Chondrocyte (in vitro differentiated cells): ENCODE results near the gene WAPL. TPM values are rescaled to one million over a fixed set of nuclear protein-coding genes. Genes with fewer than 3 reads are reported as not detected.
"Not testable (repeated sequence)": the region's sequence is repeated elsewhere in the genome, so short reads cannot be mapped to it uniquely, and the experiment has no call there.

Experiments used
- DNase-seq: peaks from one replicate; pipeline ENCODE4 v3.0.0; 2021; ENCODE audit warnings: mixed read lengths, low spot score
- H3K27ac Mint-ChIP-seq: one replicate; pipeline ENCODE4 v1.8.0; 2021; ENCODE audit warnings: mild to moderate bottlenecking, moderate library complexity, mixed read lengths; ENCODE audit not compliant: unreplicated experiment
- H3K27me3 Mint-ChIP-seq: 2 replicates; pipeline ENCODE4 v1.8.0; 2021; ENCODE audit warnings: low read depth, mixed read lengths
- H3K36me3 Mint-ChIP-seq: 2 replicates; pipeline ENCODE4 v1.8.0; 2021; ENCODE audit warnings: low read depth, mixed read lengths
- H3K4me1 Mint-ChIP-seq: 2 replicates; pipeline ENCODE4 v1.8.0; 2021; ENCODE audit warnings: low read depth, mild to moderate bottlenecking, mixed read lengths
- H3K4me3 Mint-ChIP-seq: one replicate; pipeline ENCODE4 v1.8.0; 2021; ENCODE audit warnings: mild to moderate bottlenecking, moderate library complexity, mixed read lengths; ENCODE audit not compliant: unreplicated experiment
- H3K9me3 Mint-ChIP-seq: 2 replicates; pipeline ENCODE4 v1.8.0; 2021; ENCODE audit warnings: low read depth, mixed read lengths
- total RNA-seq: library from RNA; stranded (reverse); gene quantifications from 3 replicates; pipeline ENCODE4 v1.2.1, GENCODE V29; 2021
- TF ChIP-seq, protein P1 (sequence below): fragments of 200-600 bp; sonication (generic); IDR thresholded peaks from 2 replicates; pipeline ENCODE4 v1.5.0; 2021; ENCODE audit warnings: antibody characterized with exemption, mild to moderate bottlenecking, moderate library complexity

Gene WAPL
- total RNA-seq, 1 donor from 2014 or later: 29.1 TPM

GRCh38 chr10:86390337-86391120 lies 131.1 kb downstream of the WAPL start:
- Mint-ChIP-seq H3K36me3 (peaks cover 3% of the 10 kb centered on the region), H3K9me3 (no peaks in the 10 kb centered on the region), H3K4me1 (peaks cover 3% of the 10 kb centered on the region), H3K27me3 (peaks cover 26% of the 10 kb centered on the region), H3K27ac (no peak overlapping the region), H3K4me3 (no peak overlapping the region)
- DNase-seq: no peak
- TF ChIP-seq, protein P1, sequence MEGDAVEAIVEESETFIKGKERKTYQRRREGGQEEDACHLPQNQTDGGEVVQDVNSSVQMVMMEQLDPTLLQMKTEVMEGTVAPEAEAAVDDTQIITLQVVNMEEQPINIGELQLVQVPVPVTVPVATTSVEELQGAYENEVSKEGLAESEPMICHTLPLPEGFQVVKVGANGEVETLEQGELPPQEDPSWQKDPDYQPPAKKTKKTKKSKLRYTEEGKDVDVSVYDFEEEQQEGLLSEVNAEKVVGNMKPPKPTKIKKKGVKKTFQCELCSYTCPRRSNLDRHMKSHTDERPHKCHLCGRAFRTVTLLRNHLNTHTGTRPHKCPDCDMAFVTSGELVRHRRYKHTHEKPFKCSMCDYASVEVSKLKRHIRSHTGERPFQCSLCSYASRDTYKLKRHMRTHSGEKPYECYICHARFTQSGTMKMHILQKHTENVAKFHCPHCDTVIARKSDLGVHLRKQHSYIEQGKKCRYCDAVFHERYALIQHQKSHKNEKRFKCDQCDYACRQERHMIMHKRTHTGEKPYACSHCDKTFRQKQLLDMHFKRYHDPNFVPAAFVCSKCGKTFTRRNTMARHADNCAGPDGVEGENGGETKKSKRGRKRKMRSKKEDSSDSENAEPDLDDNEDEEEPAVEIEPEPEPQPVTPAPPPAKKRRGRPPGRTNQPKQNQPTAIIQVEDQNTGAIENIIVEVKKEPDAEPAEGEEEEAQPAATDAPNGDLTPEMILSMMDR: no peak

DNA sequence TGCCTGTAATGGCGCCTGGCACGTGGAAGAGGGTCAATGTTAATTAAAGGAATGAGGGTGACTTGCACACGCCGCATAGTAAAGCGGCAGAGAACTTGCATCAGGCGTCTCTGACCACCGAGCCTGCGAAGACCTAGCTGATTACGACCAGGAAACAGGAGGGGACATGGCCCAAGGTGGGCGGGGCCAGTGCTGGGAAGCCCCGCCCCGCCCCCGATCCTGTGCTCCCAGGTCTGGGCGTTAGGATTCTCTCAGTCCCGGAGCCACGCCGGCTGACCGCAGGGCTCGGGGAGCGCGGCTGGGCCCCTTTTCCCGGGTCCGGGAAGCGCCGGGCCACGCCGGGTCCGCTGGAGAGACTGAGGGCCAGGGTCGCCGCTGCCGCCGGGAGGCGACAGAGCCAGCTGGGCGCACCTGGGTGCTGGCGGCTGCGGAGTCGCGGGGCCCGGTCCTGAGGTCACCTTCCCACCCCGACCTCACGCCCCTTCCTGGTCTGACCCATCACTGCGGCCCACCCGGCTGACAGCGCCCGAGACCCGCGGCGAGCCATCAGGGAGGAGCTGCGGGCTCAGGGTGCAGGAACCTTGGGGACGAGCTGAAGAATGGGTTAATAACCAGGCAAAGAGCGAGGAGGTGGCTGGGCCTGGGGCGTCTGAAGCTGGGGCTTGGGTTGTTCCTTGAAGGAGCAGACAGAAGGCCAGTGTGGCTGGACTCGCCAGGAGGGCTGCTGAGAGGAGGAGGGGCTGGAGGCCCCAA lies 132.0 kb downstream of the WAPL start:
- no peak overlapping the region for H3K27ac Mint-ChIP-seq
- H3K4me1 Mint-ChIP-seq: peaks cover 3% of the 10 kb centered on the region
- H3K4me3 Mint-ChIP-seq: peak overlapping the region; percentile 59
- no peak for DNase-seq
- TF ChIP-seq, protein P1: peak; percentile 34
- H3K36me3 Mint-ChIP-seq: peaks cover 3% of the 10 kb centered on the region
- no peaks in the 10 kb centered on the region for H3K9me3 Mint-ChIP-seq
- H3K27me3 Mint-ChIP-seq: peaks cover 32% of the 10 kb centered on the region

GRCh38 chr10:86389109-86389440 lies 132.5 kb downstream of the WAPL start:
- peaks cover 34% of the 10 kb centered on the region for H3K27me3 Mint-ChIP-seq
- not testable (repeated sequence) for H3K4me1 Mint-ChIP-seq, DNase-seq, H3K9me3 Mint-ChIP-seq, H3K36me3 Mint-ChIP-seq, H3K27ac Mint-ChIP-seq
- H3K4me3 Mint-ChIP-seq: peak overlapping the region; percentile 59

DNA sequence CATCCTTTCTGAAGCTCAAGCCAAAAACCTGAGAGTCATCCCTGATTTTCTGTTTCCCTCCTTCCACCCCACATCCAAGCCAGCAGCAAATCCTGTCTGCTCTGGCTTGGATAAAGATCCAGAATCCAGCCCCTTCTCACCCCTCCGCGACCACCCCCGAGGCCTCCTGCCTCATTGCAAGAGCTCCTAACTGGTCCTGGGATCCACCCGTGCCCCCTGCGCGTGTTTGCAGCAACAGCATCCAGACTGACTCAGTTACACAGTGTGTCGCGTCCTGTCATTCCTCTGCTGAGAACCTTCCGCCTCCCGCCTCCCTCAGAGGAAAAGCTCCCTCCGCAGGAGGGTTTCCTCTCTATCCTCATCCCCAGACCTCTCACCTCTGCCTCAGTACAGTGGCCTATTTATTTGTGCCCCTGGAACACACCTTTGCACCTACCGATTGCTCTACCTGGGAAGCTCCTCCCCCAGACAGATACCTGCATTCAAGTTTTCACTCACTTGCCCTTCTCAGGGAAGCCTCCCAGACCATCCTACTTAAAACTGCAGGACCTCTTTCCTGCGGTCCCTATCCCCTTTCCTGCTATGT lies 133.4 kb downstream of the WAPL start:
- peaks cover 3% of the 10 kb centered on the region for H3K4me1 Mint-ChIP-seq
- peaks cover 38% of the 10 kb centered on the region for H3K27me3 Mint-ChIP-seq
- peaks cover 5% of the 10 kb centered on the region for H3K36me3 Mint-ChIP-seq
- peaks cover 4% of the 10 kb centered on the region for H3K9me3 Mint-ChIP-seq
- TF ChIP-seq, protein P1: no peak
- no peak for DNase-seq
- no peak overlapping the region for H3K27ac Mint-ChIP-seq
- no peak overlapping the region for H3K4me3 Mint-ChIP-seq

DNA sequence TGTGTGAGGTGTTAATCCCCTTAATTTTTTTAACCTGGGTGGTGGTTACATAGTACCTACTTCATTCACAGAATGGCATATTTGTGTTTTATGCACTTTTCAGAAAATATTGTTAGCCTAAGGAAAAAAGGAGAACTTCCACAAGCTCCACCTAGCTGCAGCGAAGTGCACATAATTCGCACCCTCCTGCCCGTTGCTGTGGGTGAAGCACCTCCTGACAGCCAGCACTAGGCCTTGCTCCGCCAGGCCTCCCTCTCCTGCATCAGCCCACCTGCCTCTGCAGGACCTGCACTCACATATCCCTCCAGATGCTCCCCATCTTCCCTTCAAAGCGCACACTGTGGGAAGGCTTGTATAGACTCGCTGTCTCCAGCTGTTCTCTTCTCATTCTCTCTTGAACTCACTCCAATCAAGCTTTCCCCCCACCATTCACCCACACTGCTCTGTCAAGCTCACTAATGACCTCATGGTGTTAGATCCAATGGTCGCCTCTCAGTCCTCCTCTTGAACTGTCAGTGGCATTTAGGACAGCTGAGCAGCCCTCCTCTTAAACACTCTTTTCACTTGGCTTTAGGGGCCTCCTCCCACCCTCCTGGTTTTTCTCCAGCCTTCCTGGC lies 134.3 kb downstream of the WAPL start:
- Mint-ChIP-seq H3K36me3 (peaks cover 5% of the 10 kb centered on the region), H3K4me3 (no peak overlapping the region), H3K27ac (no peak overlapping the region), H3K9me3 (peaks cover 4% of the 10 kb centered on the region), H3K27me3 (peaks cover 38% of the 10 kb centered on the region), H3K4me1 (peaks cover 3% of the 10 kb centered on the region)
- TF ChIP-seq, protein P1: no peak
- DNase-seq: no peak
